GM12878 (cell line): Measurements from ENCODE around the gene RNF44. TPM values are rescaled to one million over a fixed set of nuclear protein-coding genes. Genes with fewer than 3 reads are reported as not detected.

Source experiments
- ATAC-seq: fragments of 200-7000 bp; cut with Tn5 transposase; 3 replicates; pipeline ENCODE4 v1.9.1; 2020; ENCODE audit warnings: mild to moderate bottlenecking, moderate library complexity
- BruUV-seq: library from RNA; stranded (reverse); fragments of 400-500 nt; replicated peaks from 2 replicates; lab custom pipeline; 2021; lab: Mats Ljungman, UMichigan
- CTCF ChIA-PET: fragments of 300-600 bp; sonication (Branson Sonifier 250); formaldehyde crosslinking; extraction: SDS; loops from one replicate; lab custom pipeline; 2021; ENCODE audit warnings: inconsistent platforms; lab: Yijun Ruan, JAX
- POLR2A ChIA-PET: fragments of 350-600 bp; formaldehyde crosslinking; extraction: SDS; loops from one replicate; lab custom pipeline; 2021; ENCODE audit warnings: inconsistent platforms; lab: Charles Lee
- RAD21 ChIA-PET: fragments of 300-600 bp; sonication (Branson Sonifier 250); formaldehyde crosslinking; loops from one replicate; lab custom pipeline; 2023; ENCODE audit warnings: antibody characterized with exemption; ENCODE audit not compliant: unreplicated experiment; lab: Charles Lee
- SMC1A ChIA-PET: fragments of 300-600 bp; sonication (Branson Sonifier 250); formaldehyde crosslinking; loops from one replicate; lab custom pipeline; 2023; ENCODE audit not compliant: unreplicated experiment, uncharacterized antibody; lab: Charles Lee
- DNase-seq: peaks from one replicate; pipeline ENCODE4 v3.0.0-alpha.2; 2011; ENCODE audit warnings: low read depth, low spot score
- FAIRE-seq: peaks from 3 replicates; lab custom pipeline; 2011; peaks lifted over from hg19 to GRCh38; lab: Jason Lieb, UNC
- H2AFZ ChIP-seq: 2 replicates; pipeline ENCODE4 v1.6.0; 2011; ENCODE audit warnings: low read depth, low read length, control low read depth; ENCODE audit not compliant: control insufficient read depth
- H3K27ac ChIP-seq: 2 replicates; pipeline ENCODE4 v1.5.1; 2011; ENCODE audit warnings: control low read depth; ENCODE audit not compliant: control insufficient read depth, insufficient read depth
- H3K27me3 ChIP-seq, 2 experiments: replicated peaks in 1 of 2; 2 replicates each; pipeline versions ENCODE4 v1.6.0 to v1.6.1; 2011; ENCODE audit warnings: low read length in 1 of 2; ENCODE audit not compliant: control insufficient read depth in 2 of 2, insufficient read depth in 2 of 2
- H3K36me3 ChIP-seq, 2 experiments: 2 replicates each; pipeline ENCODE4 v1.5.1; 2011; ENCODE audit warnings: low read length in 1 of 2; ENCODE audit not compliant: control insufficient read depth in 2 of 2, insufficient read depth in 2 of 2
- H3K4me1 ChIP-seq: 2 replicates; pipeline ENCODE4 v1.6.1; 2011; ENCODE audit warnings: mild to moderate bottlenecking, low read length, moderate library complexity, mixed read lengths; ENCODE audit not compliant: control insufficient read depth, insufficient read depth
- H3K4me2 ChIP-seq: 2 replicates; pipeline ENCODE4 v1.6.0; 2011; ENCODE audit warnings: control low read depth; ENCODE audit not compliant: control insufficient read depth, insufficient read depth
- H3K4me3 ChIP-seq: fragments of 200-600 bp; sonication (generic); 2 replicates; pipeline ENCODE4 v1.5.1; 2016
- H3K79me2 ChIP-seq: 2 replicates; pipeline ENCODE4 v1.6.0; 2011; ENCODE audit warnings: low read length; ENCODE audit not compliant: control insufficient read depth, insufficient read depth
- H3K9ac ChIP-seq: 2 replicates; pipeline ENCODE4 v1.8.0; 2011; ENCODE audit warnings: low read length, control low read depth, mixed read lengths; ENCODE audit not compliant: control insufficient read depth, insufficient read depth
- H3K9me3 ChIP-seq: replicated peaks from 3 replicates; pipeline ENCODE4 v1.5.1; 2011; ENCODE audit warnings: mild to moderate bottlenecking, low read length; ENCODE audit not compliant: control insufficient read depth, insufficient read depth
- H4K20me1 ChIP-seq: 2 replicates; pipeline ENCODE4 v1.6.0; 2011; ENCODE audit not compliant: control insufficient read depth, insufficient read depth
- ATF7 ChIP-seq: fragments of 450-650 bp; IDR thresholded peaks from 2 replicates; pipeline ENCODE4 v1.6.1; 2016; ENCODE audit warnings: low read depth, mild to moderate bottlenecking
- CREM ChIP-seq: IDR thresholded peaks from 2 replicates; pipeline ENCODE4 v1.6.1; 2014; ENCODE audit warnings: antibody characterized with exemption, low read depth
- HCFC1 ChIP-seq: fragments of 150-350 bp; IDR thresholded peaks from 2 replicates; pipeline ENCODE4 v1.6.1; 2014; ENCODE audit warnings: low read length
- POLR2A ChIP-seq: IDR thresholded peaks from 2 replicates; pipeline ENCODE4 v1.6.1; 2011; ENCODE audit warnings: low read depth, mild to moderate bottlenecking, low read length
- RB1 ChIP-seq: fragments of 450-650 bp; formaldehyde crosslinking; IDR thresholded peaks from 2 replicates; pipeline ENCODE4 v1.6.1; 2017; ENCODE audit warnings: mild to moderate bottlenecking, borderline replicate concordance
- YBX1 ChIP-seq: fragments of 450-650 bp; IDR thresholded peaks from 2 replicates; pipeline ENCODE4 v1.6.1; 2016; ENCODE audit warnings: antibody characterized with exemption
- ZBTB4 ChIP-seq: fragments of 450-650 bp; formaldehyde crosslinking; IDR thresholded peaks from 2 replicates; pipeline ENCODE4 v1.4.0; 2022; ENCODE audit warnings: mild to moderate bottlenecking, moderate library complexity
- WGBS: methylation state at CpG from one replicate; pipeline ENCODE4 v1.1.6; 2016; ENCODE audit warnings: low lambda C conversion rate; ENCODE audit not compliant: insufficient replicate concordance, insufficient coverage; ENCODE audit errors: missing lambda C conversion rate; 5-methylcytosine and 5-hydroxymethylcytosine counted together
- in situ Hi-C: fragments of 300-500 bp; cut with MboI; formaldehyde crosslinking; loops from 9 replicates; pipeline ENCODE4 v1.14.3; 2018; ENCODE audit warnings: mixed read lengths
- intact Hi-C: fragments of 100-400 bp; cut with micrococcal nuclease; formaldehyde crosslinking; loops from one replicate; pipeline ENCODE4 v1.14.2; 2022; ENCODE audit not compliant: unreplicated experiment
- polyA plus RNA-seq, 11 experiments: library from polyadenylated mRNA; depleted of rRNA in 4 of 11; unstranded in 6 of 11; stranded (reverse) in 5 of 11; fragments of >200 nt; fragmentation: Nextera tagmentation in 4 of 11; fragmentation: Illumina TruSeq in 1 of 11; extraction: Ambion mirVana in 4 of 11; extraction: Trizol in 1 of 11; gene quantifications; 1 replicate in 1 of 11; 2 replicates in 10 of 11; pipeline versions ENCODE4 v1.2.1 to v1.2.3, GENCODE V29; 2011 to 2016; ENCODE audit warnings: inconsistent platforms in 2 of 11, missing spikeins in 2 of 11, low read depth in 1 of 11
- total RNA-seq, 4 experiments: library from RNA; depleted of rRNA in 3 of 4; stranded (reverse); fragments of >200 nt in 3 of 4; fragmentation: Illumina TruSeq in 1 of 4; extraction: Trizol in 1 of 4; gene quantifications; 2 replicates each; pipeline versions ENCODE4 v1.2.1 to v1.2.3, GENCODE V29; 2013 to 2021

RNF44 gene
- total and polyA plus RNA-seq, 10 of the 15 experiments (the other 5 are each of a cell fraction or from before 2014, with no cell fraction given), result 1.7 to 51.9 (median 7.9) TPM

DNA sequence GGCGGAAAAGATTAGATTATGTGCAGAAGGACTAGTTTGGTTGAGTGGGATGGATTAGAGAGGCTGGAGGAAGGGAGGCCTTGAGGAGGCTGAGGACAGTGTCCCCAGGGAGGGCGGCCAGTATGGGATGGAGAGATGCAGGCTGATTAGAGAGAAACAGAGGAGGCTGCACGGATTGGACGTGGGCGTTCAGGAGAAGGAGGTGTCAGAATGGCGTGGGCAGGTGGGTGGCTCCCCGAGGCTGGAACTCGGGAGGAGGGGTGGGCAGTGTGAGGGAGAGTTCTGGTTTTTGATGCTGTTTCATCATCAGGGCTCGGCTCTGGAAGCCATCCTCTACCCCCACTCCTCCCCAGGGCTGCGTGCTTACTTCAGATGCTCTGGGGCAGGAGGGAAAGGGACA is 25.0 kb upstream of the RNF44 start:
- FAIRE-seq, result no peak
- SMC1A ChIA-PET, result interaction anchor here (1.0 kb wide), 1 partner anchor 11 kb away, joined by 4 read pairs; no protein-coding TSS in a partner anchor
- Histone ChIP-seq H3K4me1 (no peaks in the 10 kb centered on the region), H2AFZ (no peak overlapping the region), H4K20me1 (no peaks in the 10 kb centered on the region), H3K27me3 (peaks cover 0 to 1% of the 10 kb centered on the region in 2 experiments; a peak in 1 of 4 replicates), H3K4me3 (no peak overlapping the region), H3K4me2 (no peak overlapping the region), H3K79me2 (no peaks in the 10 kb centered on the region), H3K36me3 (no peaks in the 10 kb centered on the region), H3K9me3 (no peaks in the 10 kb centered on the region), H3K9ac (no peak overlapping the region), H3K27ac (no peak overlapping the region)
- POLR2A ChIA-PET, result no interaction called here
- TF ChIP-seq HCFC1 (no peak), YBX1 (no peak), RB1 (no peak), ATF7 (no peak), ZBTB4 (no peak), POLR2A (no peak), CREM (no peak)
- in situ Hi-C loops, result no loop called here
- intact Hi-C loops, result no loop called here
- no peak for DNase-seq
- no peak for ATAC-seq
- no TSS peak for BruUV-seq
- CTCF ChIA-PET, result no interaction called here
- RAD21 ChIA-PET, result interaction anchor here (0.6 kb wide), 1 partner anchor 19 kb away, joined by 3 read pairs; no protein-coding TSS in a partner anchor
- WGBS, result 31% methylated on average over 9 of the region's 10 CpGs
